HepG2 (cell line): Measurements from ENCODE around the gene POLN. TPM values are rescaled to one million over a fixed set of nuclear protein-coding genes. Genes with fewer than 3 reads are reported as not detected.

ENCODE experiments used
- FIP1L1 ChIP-seq: fragments of 200-400 bp; formaldehyde crosslinking; IDR thresholded peaks from 2 replicates; pipeline ENCODE4 v1.6.1; 2018; ENCODE audit warnings: low read depth, mild to moderate bottlenecking, low read length, moderate library complexity, borderline replicate concordance; ENCODE audit not compliant: insufficient read depth
- PRPF4 ChIP-seq: fragments of 200-400 bp; formaldehyde crosslinking; IDR thresholded peaks from 2 replicates; pipeline ENCODE4 v1.6.1; 2016; ENCODE audit warnings: low read length, low read depth; ENCODE audit not compliant: poor library complexity, severe bottlenecking
- THAP9 ChIP-seq: sonication (generic); formaldehyde crosslinking; IDR thresholded peaks from 2 replicates; pipeline ENCODE4; 2020; ENCODE audit warnings: missing genetic modification reagents, mild to moderate bottlenecking, borderline replicate concordance
- ZFP62 ChIP-seq: sonication (generic); formaldehyde crosslinking; IDR thresholded peaks from 2 replicates; pipeline ENCODE4 v1.4.0; 2020; ENCODE audit warnings: missing genetic modification reagents
- ZNF318 ChIP-seq: sonication (generic); formaldehyde crosslinking; IDR thresholded peaks from 2 replicates; pipeline ENCODE4 v1.4.0; 2020; ENCODE audit warnings: mild to moderate bottlenecking, missing genetic modification reagents
- ZNF629 ChIP-seq: sonication (generic); formaldehyde crosslinking; conservative IDR thresholded peaks from 2 replicates; pipeline ENCODE4 v1.5.0; 2020; ENCODE audit warnings: missing genetic modification reagents
- ZNF75D ChIP-seq: sonication (generic); formaldehyde crosslinking; IDR thresholded peaks from 2 replicates; pipeline ENCODE4 v1.8.1; 2023; ENCODE audit warnings: missing genetic modification reagents, mild to moderate bottlenecking, borderline replicate concordance
- polyA plus RNA-seq, 8 experiments: library from polyadenylated mRNA; depleted of rRNA in 3 of 8; stranded (reverse) in 7 of 8; unstranded in 1 of 8; fragments of >200 nt; fragmentation: Illumina TruSeq in 4 of 8; extraction: Trizol in 4 of 8; gene quantifications; 2 replicates each; pipeline versions ENCODE4 v1.2.1 to v1.2.3, GENCODE V29; 2011 to 2016; ENCODE audit warnings: low read depth in 4 of 8, missing spikeins in 1 of 8, mixed read lengths in 1 of 8; ENCODE audit not compliant: insufficient read depth in 1 of 8
- total RNA-seq, 5 experiments: library from RNA; depleted of rRNA; stranded (reverse); fragments of >200 nt; fragmentation: Illumina TruSeq; extraction: Trizol; gene quantifications; 2 replicates each; pipeline ENCODE4 v1.2.3, GENCODE V29; 2016; ENCODE audit warnings: low read depth in 1 of 5

Gene POLN
- total and polyA plus RNA-seq, 2 of the 13 experiments (the other 11 are each of a cell fraction or from before 2014, with no cell fraction given): 0.93 to 1.5 TPM

DNA sequence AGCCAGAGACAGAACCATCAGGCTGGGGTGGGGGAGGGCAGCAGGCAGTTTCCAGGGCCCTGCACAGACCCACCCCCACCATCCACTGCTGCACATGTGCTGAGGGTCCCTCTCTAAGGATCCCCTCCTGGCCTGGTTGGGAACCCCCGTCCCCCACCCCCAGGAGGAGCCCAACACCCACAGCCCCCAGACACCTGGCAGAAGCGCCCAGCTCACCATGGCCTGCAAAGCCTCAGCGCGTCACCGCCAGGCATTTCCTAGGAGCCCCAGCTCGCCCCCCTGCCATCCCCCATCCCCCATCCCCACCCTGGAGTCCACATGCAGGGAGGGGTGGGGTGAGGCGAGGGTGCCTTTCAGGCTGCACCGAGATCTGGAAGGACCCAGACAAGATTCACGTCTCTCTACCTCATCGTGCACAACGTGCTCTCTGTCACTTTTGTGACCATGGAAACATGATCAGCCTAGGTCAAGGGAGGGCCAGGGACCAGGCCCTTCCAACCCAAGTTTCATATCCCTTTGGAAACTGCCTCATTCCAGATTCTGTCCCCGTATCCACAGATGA lies 10.7 kb upstream of the POLN start (continued):
- TF ChIP-seq ZNF318 (no peak), ZNF75D (CRISPR knock-in tag) (no peak), ZNF629 (CRISPR knock-in tag) (no peak), ZFP62 (CRISPR knock-in tag) (no peak), PRPF4 (no peak), THAP9 (CRISPR knock-in tag) (no peak), FIP1L1 (no peak)
- TF ChIP-seq, all 625 proteins: peak for 0
